CD14-positive monocyte (primary cell): ENCODE measurements around the gene LRP2BP. TPM values are rescaled to one million over a fixed set of nuclear protein-coding genes. Genes with fewer than 3 reads are reported as not detected.

ENCODE experiments used
- DNase-seq, 3 donors: peaks; one replicate each; pipeline ENCODE4 v3.0.0-alpha.2; 2011 to 2022
- H2AFZ ChIP-seq: 2 replicates; pipeline ENCODE4 v1.6.0; 2012; ENCODE audit warnings: mild to moderate bottlenecking, low read depth, low read length, inconsistent platforms; ENCODE audit not compliant: insufficient read depth, poor library complexity, severe bottlenecking
- H3K27ac ChIP-seq, 2 donors: 1 replicate in 1 of 2; 2 replicates in 1 of 2; pipeline ENCODE4 v1.5.1; 2012 to 2013; ENCODE audit warnings: low read length in 2 of 2, control low read depth in 1 of 2, inconsistent platforms in 1 of 2, low read depth in 1 of 2, mild to moderate bottlenecking in 1 of 2
- H3K27me3 ChIP-seq, 2 donors: one replicate each; pipeline versions ENCODE4 v1.6.0 to v1.6.1; 2011 to 2013; ENCODE audit warnings: low read length in 2 of 2; ENCODE audit not compliant: control insufficient read depth in 2 of 2, insufficient read depth in 2 of 2
- H3K36me3 ChIP-seq, 2 donors: replicated peaks in 1 of 2; 1 replicate in 1 of 2; 2 replicates in 1 of 2; pipeline versions ENCODE4 v1.5.1 to v1.6.1; 2012 to 2013; ENCODE audit warnings: low read length in 2 of 2, control low read depth in 1 of 2, inconsistent platforms in 1 of 2, mild to moderate bottlenecking in 1 of 2; ENCODE audit not compliant: insufficient read depth in 2 of 2, control insufficient read depth in 1 of 2
- H3K4me1 ChIP-seq, 2 donors: 1 replicate in 1 of 2; 2 replicates in 1 of 2; pipeline versions ENCODE4 v1.5.1 to v1.6.1; 2012 to 2013; ENCODE audit warnings: low read length in 2 of 2, control low read depth in 1 of 2, inconsistent platforms in 1 of 2, mild to moderate bottlenecking in 1 of 2, moderate library complexity in 1 of 2; ENCODE audit not compliant: insufficient read depth in 2 of 2, control insufficient read depth in 1 of 2
- H3K4me2 ChIP-seq: replicated peaks from 2 replicates; pipeline ENCODE3; 2012; ENCODE audit warnings: low read length, moderate library complexity, mild to moderate bottlenecking; ENCODE audit not compliant: poor library complexity, severe bottlenecking; ENCODE audit errors: extremely low read depth
- H3K4me3 ChIP-seq, 3 experiments: fragments of 200-600 bp in 1 of 3; sonication (generic) in 1 of 3; replicated peaks in 1 of 3; 1 replicate in 2 of 3; 2 replicates in 1 of 3; pipeline ENCODE4 v1.5.1; 2011 to 2013; ENCODE audit warnings: low read length in 3 of 3, mild to moderate bottlenecking in 3 of 3, control low read depth in 2 of 3, low read depth in 2 of 3, inconsistent platforms in 1 of 3, moderate library complexity in 1 of 3
- H3K79me2 ChIP-seq: 2 replicates; pipeline ENCODE4 v1.6.0; 2012; ENCODE audit warnings: mild to moderate bottlenecking, control low read depth, inconsistent platforms, low read length, moderate library complexity; ENCODE audit not compliant: insufficient read depth
- H3K9ac ChIP-seq: 2 replicates; pipeline ENCODE4 v1.6.0; 2017; ENCODE audit warnings: low read length, mild to moderate bottlenecking; ENCODE audit not compliant: insufficient read depth, poor library complexity, severe bottlenecking
- H3K9me3 ChIP-seq, 2 donors: replicated peaks in 1 of 2; 1 replicate in 1 of 2; 2 replicates in 1 of 2; pipeline versions ENCODE4 v1.5.1 to v1.6.1; 2012 to 2013; ENCODE audit warnings: low read length in 2 of 2, control low read depth in 1 of 2; ENCODE audit not compliant: control insufficient read depth in 1 of 2, insufficient read depth in 1 of 2
- H4K20me1 ChIP-seq: 2 replicates; pipeline ENCODE4 v1.6.0; 2012; ENCODE audit warnings: mild to moderate bottlenecking, low read length, control low read depth, moderate library complexity; ENCODE audit not compliant: insufficient read depth
- H3K27ac Mint-ChIP-seq, 7 donors: one replicate each; pipeline ENCODE4 v1.8.0; 2020; ENCODE audit warnings: mild to moderate bottlenecking in 7 of 7, mixed read lengths in 7 of 7, moderate library complexity in 6 of 7, inconsistent platforms in 2 of 7
- H3K27me3 Mint-ChIP-seq, 3 donors: one replicate each; pipeline ENCODE4 v1.8.0; 2021 to 2022; ENCODE audit warnings: low read depth in 3 of 3, mild to moderate bottlenecking in 3 of 3, mixed read lengths in 3 of 3, moderate library complexity in 3 of 3, inconsistent platforms in 1 of 3
- H3K36me3 Mint-ChIP-seq, 2 donors: one replicate each; pipeline ENCODE4 v1.8.0; 2020; ENCODE audit warnings: mixed read lengths in 2 of 2, inconsistent platforms in 1 of 2, mild to moderate bottlenecking in 1 of 2
- H3K4me1 Mint-ChIP-seq: one replicate; pipeline ENCODE4 v1.8.0; 2020; ENCODE audit warnings: mild to moderate bottlenecking, mixed read lengths
- H3K4me3 Mint-ChIP-seq, 2 donors: one replicate each; pipeline ENCODE4 v1.8.0; 2020; ENCODE audit warnings: mild to moderate bottlenecking in 2 of 2, mixed read lengths in 2 of 2, moderate library complexity in 1 of 2
- H3K9me3 Mint-ChIP-seq, 7 donors: one replicate each; pipeline ENCODE4 v1.8.0; 2020 to 2022; ENCODE audit warnings: mixed read lengths in 7 of 7, mild to moderate bottlenecking in 6 of 7, moderate library complexity in 6 of 7, inconsistent platforms in 2 of 7
- WGBS: methylation state at CpG from one replicate; pipeline ENCODE4 v1.1.5; 2013; ENCODE audit warnings: missing lambda C conversion rate; ENCODE audit not compliant: insufficient coverage; 5-methylcytosine and 5-hydroxymethylcytosine counted together
- intact Hi-C, 2 donors: fragments of 100-400 bp; cut with micrococcal nuclease; formaldehyde crosslinking; loops; one replicate each; pipeline versions ENCODE4 v1.15.0 to v1.15.1; 2023
- polyA plus RNA-seq, 3 donors: library from polyadenylated mRNA; depleted of rRNA in 1 of 3; unstranded in 2 of 3; stranded (reverse) in 1 of 3; fragments of 300-500 nt in 2 of 3; fragments of >200 nt in 1 of 3; fragmentation: Illumina TruSeq in 2 of 3; gene quantifications; 1 replicate in 2 of 3; 2 replicates in 1 of 3; pipeline ENCODE4 v1.2.3, GENCODE V29; 2012 to 2021
- TF ChIP-seq, protein P1 (sequence below): fragments of 200-600 bp; IDR thresholded peaks from one replicate; pipeline ENCODE4 v1.8.0; 2022; ENCODE audit warnings: antibody characterized with exemption, mild to moderate bottlenecking

The LRP2BP gene
- polyA plus RNA-seq, 3 donors, result 0.04 to 0.10 (median 0.09) TPM

- H3K79me2 ChIP-seq, result no peaks in the 10 kb centered on the region
- H3K4me1 Mint-ChIP-seq, result no peaks in the 10 kb centered on the region
- H3K4me3 ChIP-seq, result no peak overlapping the region
- TF ChIP-seq, protein P1, sequence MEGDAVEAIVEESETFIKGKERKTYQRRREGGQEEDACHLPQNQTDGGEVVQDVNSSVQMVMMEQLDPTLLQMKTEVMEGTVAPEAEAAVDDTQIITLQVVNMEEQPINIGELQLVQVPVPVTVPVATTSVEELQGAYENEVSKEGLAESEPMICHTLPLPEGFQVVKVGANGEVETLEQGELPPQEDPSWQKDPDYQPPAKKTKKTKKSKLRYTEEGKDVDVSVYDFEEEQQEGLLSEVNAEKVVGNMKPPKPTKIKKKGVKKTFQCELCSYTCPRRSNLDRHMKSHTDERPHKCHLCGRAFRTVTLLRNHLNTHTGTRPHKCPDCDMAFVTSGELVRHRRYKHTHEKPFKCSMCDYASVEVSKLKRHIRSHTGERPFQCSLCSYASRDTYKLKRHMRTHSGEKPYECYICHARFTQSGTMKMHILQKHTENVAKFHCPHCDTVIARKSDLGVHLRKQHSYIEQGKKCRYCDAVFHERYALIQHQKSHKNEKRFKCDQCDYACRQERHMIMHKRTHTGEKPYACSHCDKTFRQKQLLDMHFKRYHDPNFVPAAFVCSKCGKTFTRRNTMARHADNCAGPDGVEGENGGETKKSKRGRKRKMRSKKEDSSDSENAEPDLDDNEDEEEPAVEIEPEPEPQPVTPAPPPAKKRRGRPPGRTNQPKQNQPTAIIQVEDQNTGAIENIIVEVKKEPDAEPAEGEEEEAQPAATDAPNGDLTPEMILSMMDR, result no peak
- no peaks in the 10 kb centered on the region for H3K9me3 ChIP-seq
- no peak overlapping the region for H3K4me3 Mint-ChIP-seq
- no peak overlapping the region for H2AFZ ChIP-seq
- H3K4me1 ChIP-seq, result no peaks in the 10 kb centered on the region
- no peak for DNase-seq
- no peak overlapping the region for H3K27ac ChIP-seq
- H4K20me1 ChIP-seq, result no peaks in the 10 kb centered on the region
- peaks cover 3 to 7% (median 3%) of the 10 kb centered on the region in 3 donors for H3K27me3 Mint-ChIP-seq
- no peaks in the 10 kb centered on the region for H3K27me3 ChIP-seq
- intact Hi-C loops, result no loop called here
- no CpG with 5 or more reads among the region's 1 CpG for WGBS
- H3K27ac Mint-ChIP-seq, result no peak overlapping the region
- H3K4me2 ChIP-seq, result no peak overlapping the region
- H3K9ac ChIP-seq, result no peak overlapping the region
- no peaks in the 10 kb centered on the region for H3K36me3 Mint-ChIP-seq
- H3K9me3 Mint-ChIP-seq, result peaks cover 1 to 4% (median 2%) of the 10 kb centered on the region in 7 donors
- H3K36me3 ChIP-seq, result no peaks in the 10 kb centered on the region
These were observed 72.1 kb downstream of the LRP2BP start for GRCh38 chr4:185323606-185324005.

- Mint-ChIP-seq H3K9me3 (peaks cover 0 to 3% (median 1%) of the 10 kb centered on the region in 7 donors), H3K4me3 (no peak overlapping the region), H3K36me3 (no peaks in the 10 kb centered on the region), H3K27me3 (peaks cover 2 to 5% (median 2%) of the 10 kb centered on the region in 3 donors), H3K27ac (no peak overlapping the region), H3K4me1 (no peaks in the 10 kb centered on the region)
- Histone ChIP-seq H3K9ac (no peak overlapping the region), H3K36me3 (no peaks in the 10 kb centered on the region), H3K27me3 (no peaks in the 10 kb centered on the region), H3K9me3 (no peaks in the 10 kb centered on the region), H3K27ac (no peak overlapping the region), H2AFZ (no peak overlapping the region), H3K4me1 (no peaks in the 10 kb centered on the region), H3K4me2 (no peak overlapping the region), H3K79me2 (no peaks in the 10 kb centered on the region), H3K4me3 (no peak overlapping the region), H4K20me1 (no peaks in the 10 kb centered on the region)
- intact Hi-C loops, result no loop called here
- DNase-seq, result no peak
- no CpG with 5 or more reads among the region's 2 CpGs for WGBS
- TF ChIP-seq, protein P1, result no peak
These were observed 72.9 kb downstream of the LRP2BP start for GRCh38 chr4:185322803-185323202.
